ENCODE measurements around the gene AFM.

Gene AFM

DNA sequence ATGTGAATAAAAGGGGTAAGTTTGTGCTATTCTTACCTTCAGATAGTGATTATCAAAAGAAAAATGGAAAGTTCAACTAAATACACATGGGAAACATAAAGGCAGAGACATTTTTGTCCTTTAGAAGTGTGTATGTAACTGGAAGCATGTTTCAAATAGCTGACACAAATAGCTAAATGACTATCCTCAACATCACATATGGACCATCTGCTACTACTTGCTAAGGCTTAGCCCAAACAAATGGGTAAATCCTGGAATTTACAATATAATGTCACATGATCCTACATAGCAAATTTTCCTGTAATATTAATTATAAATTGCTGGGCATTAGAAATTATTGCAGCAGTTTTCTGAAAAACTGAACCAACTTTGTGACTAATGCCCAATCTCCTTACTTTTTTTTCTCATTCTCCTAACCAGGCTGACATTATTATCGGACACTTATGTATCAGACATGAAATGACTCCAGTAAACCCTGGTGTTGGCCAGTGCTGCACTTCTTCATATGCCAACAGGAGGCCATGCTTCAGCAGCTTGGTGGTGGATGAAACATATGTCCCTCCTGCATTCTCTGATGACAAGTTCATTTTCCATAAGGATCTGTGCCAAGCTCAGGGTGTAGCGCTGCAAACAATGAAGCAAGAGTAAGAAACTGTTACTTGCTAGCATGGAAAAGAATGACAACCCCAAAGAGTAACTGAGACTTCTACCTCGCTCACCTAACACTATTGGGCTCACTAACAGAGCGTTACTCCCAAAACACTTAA, 29.4 kb upstream of the AFM start:
- DNase-seq: no peak

DNA sequence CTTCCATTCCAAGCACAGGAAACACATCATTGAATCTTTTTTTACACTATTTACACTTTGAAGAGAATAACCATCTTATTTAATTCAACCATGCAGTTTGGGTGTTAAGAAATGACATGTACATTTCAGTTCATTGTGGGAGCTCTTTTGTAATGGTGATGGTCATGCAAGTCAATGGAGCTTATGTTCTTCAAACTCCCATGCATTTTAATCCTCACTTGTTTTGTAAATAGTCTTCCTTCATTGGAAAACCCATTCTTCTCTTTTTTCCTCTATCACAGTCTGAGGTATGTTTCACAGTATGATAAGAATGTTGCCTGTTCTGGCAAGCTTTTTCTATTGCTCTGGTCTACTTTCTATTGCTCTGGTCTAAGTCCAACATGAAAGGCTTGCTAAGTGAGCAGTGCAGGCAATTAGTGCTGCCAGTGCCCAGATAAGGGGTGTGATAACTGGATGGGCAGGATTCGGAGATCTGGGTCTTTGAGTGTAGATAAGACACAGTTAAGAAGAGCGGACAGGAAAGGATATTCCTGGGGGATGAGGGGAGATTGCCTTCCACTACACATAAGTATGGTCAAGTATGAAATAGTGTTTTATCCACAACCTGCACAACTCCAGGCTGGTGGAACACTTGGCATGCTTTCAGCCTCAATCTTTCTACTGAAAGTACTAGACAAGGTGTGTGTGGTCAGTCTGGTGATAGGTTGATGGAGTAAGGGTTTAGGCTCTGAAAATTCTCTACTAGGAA, 28.4 kb upstream of the AFM start:
- DNase-seq: no peak

DNA sequence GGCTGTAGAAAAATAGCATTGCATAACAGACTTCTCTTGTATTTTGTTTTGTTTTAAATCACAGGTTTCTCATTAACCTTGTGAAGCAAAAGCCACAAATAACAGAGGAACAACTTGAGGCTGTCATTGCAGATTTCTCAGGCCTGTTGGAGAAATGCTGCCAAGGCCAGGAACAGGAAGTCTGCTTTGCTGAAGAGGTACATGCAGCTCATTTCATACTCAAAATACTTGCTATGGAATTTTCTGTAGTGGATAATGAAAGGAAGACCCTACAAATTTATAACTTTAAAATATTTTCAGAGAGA, 27.9 kb upstream of the AFM start:
- no peak for DNase-seq

DNA sequence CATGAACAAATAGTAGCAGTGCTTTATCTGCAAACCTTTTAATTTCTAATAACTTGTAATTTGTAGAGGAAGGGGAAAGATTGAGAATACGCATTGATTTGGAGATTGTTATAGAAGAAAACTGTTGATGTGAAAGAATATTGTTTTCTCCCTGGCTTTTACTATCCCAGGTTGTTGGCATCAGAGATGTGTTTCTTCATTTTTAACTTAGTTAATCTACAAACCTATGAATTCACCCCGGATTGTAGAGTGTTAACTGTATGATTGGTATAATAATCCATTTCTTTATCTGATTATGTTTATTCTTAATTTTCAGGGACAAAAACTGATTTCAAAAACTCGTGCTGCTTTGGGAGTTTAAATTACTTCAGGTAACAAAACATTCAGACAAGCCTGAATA, 26.6 kb upstream of the AFM start:
- no peak for DNase-seq

DNA sequence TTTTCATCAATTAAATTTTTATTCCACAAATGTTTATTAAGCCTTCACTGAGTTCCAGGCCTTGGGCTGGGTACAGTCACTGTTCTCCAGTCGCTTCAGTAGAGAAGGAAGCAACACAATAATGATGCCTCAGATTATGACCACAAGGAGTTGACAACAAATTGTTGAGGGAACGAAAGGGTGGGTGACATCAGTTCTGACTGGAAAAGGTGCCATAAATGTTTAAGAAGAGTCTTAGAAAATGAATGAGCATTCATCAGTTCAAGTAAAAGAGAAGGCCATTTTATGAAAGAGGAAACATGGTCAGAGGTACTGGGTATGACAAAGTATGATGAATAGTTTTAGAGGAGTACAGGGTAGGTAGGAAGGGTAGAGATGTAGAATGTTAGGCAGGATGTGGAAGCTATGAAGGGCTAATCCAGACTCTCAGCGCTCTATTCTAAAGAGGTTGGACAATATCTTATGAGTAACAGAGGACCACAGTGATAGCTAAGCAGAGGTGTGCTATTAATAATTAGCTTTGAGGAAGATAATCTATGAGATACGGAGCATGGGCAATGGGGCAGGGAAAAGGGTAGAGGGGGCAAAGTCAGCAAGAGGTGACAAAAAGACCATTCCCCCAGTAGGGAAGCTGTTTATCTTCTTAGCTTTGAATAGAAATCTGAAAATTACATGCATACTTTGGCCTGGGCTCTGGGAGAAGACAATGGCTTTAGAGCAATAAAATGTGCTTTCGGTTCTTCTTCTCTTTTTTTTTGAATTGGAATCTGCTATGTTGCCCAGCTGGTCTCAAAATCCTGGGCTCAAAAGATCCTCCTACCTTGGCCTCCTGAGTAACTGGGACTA, 25.1 kb upstream of the AFM start:
- DNase-seq: no peak

DNA sequence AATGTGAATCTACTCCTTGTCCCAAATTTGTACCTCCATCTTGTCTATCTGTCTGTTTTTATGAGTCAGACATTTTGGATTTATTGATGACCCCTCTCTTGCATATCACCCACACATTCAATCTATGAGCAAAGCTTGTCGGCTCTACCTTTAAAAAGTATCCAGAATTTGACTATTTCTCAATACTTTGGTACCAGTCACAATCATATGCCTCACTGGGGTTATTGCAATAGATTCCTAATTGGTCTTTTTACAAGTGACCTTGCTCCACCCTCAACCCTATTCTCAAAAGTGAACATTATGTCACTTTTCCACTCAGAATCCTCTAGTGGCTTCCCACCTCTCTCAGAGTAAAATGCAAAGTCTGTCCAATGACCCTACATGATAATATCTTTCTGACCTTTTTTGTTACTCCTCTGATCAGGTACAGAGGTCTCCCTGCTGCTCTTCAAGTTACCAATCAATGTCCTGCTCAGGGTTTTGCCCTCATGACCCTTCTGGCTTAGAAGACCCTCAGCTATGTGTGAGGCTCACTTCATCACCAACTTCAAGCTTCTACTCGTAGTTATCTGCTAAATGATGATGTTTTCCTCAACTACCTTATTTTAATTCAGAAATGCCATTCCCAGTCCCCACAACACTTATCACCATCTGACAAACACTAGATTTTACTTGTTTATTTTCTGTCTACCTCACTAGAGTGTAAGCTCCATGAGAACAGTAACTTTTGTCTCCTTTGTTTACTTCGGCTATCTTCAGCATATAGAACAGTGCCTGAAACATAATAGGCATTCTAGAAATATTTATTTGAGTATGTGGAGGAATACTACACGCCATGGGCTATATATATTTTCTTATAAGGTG, 23.1 kb upstream of the AFM start:
- no peak for DNase-seq

DNA sequence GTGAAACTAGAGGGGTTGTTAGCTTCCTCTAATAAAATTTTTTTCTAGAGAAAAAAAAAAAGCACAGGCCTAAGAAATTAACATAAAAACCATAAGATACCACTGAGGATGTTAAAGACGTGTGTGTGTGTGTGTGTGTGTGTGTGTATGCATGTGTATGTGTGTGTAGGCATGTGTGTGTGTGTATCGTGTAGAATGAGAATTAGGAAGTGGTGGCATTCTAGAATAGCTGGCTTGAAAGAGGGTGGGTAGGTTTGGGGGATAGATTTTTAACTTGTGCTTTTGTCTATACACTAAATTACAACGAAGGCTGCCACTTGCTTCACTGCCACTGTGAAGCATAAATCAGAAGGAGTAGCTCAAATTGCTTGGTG, 22.5 kb upstream of the AFM start:
- no peak for DNase-seq

DNA sequence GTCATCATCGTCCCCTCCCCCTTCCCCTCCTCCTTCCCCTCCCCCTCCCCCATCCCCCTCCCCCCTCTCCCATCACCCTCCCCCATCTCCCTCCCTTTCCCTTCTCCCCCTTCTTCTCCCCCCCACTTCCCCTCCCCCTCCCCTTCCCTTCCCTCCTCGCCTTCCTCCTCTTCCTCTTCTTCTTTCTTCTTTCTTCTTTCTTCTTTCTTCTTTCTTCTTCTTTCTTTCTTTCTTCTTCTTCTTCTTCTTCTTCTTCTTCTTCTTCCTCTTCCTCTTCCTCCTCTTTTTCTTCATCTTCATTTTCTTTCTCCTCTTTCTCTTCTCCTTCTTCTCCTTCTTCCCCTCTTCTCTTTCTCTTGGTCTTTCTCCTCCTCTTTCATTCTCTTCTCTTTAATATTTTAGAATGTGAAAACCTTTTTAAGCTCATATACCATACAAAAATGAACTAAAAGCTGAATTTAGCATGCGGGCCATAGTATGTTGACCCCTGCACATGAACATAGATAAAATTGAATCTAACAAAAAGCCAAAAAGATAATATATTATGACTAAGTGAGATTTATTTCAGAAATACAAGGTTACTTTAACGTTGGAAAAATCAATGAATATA, 20.5 kb upstream of the AFM start:
- no peak for DNase-seq

DNA sequence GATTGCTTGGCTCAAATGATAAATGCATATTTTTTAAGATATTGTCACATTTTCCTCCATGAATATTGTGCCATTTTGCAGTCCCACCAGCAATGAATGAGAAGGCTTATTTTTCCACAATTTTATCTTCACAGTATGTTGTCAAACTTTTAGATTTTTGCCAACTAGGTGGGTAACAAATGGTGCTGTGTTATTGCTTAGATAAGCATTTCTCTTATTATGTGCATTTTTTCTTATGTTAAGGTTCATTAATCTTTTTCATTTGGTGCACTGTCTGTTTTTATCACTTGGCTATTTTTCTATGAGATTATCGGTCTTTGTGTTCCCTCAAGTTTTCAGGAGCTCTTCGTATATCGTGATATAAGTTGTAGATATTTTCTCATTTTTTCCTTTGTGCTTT, 13.4 kb upstream of the AFM start:
- DNase-seq: no peak

DNA sequence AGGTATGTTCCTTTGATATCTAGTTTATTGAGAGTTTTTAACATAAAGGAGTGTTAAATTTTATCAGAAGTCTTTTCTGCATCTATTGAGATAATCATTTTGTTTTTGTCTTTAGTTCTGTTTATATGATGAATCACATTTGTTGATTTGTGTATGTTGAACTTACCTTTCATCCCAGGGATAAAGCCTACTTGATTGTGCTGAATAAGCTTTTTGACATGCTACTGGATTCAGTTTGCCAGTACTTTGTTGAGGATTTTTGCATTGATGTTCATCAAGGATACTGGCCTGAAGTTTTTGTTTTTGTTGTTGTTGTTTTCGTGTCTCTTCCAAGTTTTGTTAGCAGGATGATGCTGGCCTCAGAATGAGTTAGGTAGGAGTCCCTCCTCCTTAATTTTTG, 10.8 kb upstream of the AFM start:
- DNase-seq: no peak

DNA sequence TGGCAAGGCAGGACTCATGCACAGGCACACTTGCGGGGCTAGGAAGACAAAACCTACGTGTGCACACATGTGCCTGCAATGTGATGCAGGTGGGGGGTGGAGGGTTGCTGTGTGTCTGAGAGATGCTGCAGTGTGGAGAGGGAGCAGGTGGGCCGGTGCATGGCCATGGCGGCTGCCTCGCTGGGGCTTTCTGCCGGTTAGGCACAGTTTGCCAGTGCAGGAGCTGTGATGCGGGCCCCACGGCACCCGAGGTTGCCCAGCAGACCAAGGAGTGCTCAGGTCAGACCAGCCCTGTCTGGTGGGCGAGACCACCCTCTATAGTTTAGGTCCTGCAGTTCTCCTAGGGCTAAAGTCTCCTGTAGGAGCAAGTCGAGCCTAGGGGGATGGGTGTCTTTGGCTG, 4.4 kb upstream of the AFM start:
- no peak for DNase-seq

DNA sequence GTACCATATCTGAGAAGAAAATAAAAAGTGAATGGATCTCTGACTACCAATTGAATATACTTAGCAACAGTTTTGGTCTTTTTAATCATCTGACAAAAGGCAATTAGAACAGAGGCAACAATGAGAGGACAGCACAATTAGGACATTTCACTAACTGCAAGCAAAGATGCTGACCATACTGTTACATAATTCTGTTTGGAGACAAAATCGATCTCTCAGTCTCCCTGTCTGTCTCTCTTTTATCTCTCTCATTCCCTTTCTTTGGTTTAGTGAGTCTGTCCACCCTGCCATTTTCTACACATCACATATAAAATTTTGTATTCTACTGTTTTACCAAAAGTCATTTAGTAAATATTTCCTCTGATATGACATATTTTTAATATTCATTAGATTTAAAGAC, 2.2 kb upstream of the AFM start:
- DNase-seq: no peak

DNA sequence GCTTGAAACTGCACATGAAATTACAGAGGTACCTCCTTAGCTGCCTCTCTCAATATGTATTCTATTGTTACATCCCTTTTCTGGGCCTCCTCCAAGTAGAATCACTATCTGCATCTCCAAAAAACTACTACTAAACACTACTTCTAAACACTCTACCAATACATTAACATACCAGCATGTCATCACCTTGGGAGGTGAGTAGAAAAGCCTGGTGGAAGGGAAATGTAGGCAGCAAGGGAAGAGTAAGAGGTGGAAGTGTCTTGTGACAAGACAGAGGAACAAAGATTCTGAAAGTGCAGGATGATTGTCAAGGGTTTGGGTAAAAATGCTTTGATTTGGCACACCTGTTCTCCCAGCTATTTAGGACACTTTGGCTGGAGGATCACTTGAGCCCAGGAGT, 3.5 kb downstream of the AFM start:
- no peak for DNase-seq

DNA sequence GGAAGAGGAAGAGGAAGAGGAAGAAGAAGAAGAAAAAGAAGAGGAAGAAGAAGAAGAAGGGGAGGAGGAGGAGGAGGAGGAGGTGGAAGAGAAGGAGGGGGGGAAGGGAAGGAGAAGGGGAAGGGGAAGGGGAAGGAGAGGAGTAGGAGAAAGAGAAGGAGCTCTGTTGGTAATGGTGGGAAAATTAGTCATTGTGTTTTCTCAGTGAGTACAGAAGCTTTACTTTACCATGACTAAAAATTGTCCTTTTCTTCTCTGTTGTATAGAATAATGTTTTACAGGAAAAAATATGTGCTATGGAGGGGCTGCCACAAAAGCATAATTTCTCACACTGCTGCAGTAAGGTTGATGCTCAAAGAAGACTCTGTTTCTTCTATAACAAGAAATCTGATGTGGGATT, 4.1 kb downstream of the AFM start:
- no peak for DNase-seq

DNA sequence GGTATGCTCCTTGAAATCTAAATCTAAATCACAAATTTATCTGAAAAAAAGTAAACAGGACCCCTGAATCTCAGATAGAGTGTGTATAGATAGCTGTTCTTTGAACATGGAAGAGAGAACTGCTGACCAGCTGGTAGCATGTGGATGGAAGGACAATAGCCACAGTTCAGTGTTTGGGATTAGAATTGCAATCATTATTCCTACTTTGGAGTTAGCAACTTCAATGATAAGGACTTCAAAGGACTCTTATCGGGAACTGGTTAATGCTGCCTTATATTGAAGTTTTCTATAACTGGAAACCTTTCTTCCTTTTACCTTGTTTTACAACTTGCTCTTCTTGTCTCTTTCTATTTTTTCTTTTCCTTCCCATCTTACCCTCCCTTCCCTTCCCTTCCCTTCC, 5.0 kb downstream of the AFM start:
- no peak for DNase-seq

DNA sequence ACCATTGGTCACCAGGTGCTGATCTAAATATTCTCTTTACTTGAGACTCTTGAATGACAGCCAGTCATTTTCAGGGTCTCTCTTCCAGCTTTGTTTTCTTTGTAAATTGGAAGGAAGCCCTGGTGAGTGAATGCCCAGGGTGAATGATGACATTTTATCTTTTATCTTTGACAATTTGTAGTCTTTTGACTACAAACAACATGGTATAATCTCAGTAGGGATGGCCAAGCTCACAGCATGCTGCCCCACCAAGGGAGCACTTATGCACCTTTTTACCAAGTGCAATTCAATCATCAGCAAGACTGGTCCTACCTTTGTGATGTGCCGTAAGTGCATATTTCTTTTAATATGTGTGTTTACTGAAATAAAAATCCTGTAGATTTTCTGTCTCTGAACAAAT, 5.7 kb downstream of the AFM start:
- no peak for DNase-seq

DNA sequence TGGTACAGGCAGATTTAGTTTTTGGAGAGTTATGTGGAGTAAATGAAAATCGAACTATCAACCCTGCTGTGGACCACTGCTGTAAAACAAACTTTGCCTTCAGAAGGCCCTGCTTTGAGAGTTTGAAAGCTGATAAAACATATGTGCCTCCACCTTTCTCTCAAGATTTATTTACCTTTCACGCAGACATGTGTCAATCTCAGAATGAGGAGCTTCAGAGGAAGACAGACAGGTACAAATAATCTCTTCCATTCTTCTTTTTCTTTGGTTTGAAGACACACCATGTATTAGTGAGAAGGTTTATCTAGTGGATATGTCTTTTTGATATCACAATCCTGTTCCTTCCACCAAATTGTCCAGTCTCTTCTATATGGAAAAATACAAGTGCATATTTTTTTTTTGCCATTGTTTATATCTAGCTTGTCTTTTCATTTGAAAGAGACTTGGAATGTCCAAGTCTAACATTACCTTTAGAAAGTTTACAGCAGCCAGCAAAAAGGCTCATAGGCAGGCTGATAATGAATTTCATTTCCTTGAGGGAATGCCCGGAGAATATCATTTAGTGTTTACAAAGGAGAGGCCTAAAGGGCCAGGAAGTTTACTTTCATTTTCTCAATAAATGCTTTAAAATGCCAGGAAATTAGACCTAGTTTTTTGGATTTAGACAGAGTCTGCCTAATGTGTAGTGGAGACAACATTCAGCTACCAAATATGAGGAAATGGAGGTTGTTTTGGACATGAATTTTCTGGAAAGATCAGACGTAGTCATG, 18.6 kb downstream of the AFM start:
- DNase-seq: no peak

DNA sequence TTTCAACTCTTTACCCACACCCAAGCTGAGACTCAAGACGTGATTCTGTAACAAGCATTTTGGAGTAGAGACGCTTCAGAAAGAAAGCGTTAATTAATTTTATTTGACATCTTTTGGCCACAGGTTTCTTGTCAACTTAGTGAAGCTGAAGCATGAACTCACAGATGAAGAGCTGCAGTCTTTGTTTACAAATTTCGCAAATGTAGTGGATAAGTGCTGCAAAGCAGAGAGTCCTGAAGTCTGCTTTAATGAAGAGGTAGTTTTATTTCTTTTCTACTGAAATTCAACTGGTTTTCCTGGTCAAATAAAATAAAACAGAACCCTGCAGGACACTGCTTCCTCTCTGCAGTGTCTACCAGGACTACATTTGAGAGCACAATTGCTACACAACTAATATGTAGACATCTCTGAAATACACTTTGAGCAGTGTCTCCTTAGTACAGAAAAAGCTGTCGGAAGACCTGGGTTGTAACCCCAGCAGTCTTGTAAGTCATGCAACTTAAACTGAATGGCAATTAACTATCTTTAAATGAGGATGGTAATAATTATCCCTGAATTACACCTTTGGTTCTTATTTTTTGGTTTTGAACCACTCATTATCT, 20.2 kb downstream of the AFM start:
- no peak for DNase-seq

DNA sequence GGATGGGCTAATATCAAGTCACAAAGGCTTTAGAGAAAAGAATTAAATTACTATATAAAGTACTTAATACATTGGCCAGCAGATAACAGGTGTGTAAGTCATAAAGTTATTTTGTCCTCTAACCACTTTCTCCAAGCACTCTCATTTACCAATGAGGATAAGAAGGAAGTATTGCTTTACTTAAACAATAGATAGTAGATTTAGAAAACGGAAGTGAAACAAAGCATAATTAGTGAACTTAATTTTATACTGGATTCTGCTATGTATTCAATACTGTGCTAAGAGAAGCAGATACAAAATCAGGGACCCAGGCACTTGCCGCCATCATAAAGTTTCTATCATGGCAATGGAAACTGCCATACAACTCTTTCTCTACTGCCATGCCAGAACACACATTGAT, 24.0 kb downstream of the AFM start:
- DNase-seq: no peak

DNA sequence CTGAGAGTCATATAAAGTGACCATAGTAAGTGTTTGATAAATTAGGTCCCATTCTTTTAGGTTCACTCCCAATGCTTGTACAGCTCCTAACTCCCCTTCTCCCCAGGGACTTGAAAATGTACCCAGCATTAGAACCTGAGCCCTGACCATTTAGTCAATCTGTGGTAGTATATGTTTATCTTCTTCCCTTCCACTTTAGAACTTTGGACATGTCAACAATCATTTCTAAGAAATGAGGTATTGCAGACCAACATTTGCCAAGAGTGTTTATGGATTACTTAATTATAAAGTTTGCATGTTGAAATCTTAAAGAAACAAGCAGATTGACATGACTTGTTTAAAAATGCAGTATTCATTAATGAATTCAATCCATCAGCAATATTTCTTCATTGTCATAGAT, 26.0 kb downstream of the AFM start:
- DNase-seq: no peak

DNA sequence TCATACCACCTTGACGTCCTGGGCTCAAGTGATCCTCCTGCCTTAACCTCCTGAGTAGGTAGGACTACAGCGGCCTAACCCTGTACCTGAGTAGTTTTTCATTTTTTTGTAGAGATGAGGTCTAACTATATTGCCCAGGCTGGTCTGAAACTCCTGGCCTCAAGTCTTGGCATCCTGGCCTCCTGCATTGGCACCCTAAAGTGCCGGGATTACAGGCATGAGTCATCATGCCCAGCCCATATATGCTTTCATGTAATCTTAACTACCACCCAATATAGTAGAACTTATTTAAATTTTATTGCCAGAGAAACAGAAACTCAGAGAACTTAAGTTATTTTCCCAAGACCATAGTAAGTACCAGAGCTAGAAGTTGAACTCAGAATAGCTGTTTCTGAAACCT, 27.1 kb downstream of the AFM start:
- no peak for DNase-seq

DNA sequence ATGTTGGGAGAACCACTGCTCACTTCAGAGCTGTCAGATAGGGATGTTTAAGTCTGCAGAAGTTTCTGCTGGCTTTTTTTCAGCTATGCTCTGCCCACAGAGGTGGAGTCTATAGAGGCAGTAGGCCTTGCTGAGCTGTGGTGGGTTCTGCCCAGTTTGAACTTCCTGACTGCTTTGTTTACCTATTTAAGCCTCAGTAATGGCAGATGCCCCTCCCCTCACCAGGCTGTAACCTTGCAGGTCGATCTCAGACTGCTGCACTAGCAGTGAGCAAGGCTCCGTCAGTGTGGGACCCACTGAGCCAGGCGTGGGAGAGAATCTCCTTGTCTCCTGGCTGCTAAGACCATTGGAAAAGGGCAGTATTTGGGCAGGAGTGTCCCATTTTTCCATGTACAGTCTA, 36.8 kb downstream of the AFM start:
- DNase-seq: no peak

Data from HCEC 1CT (cell line).